ENCODE results near the gene TMED8. TPM values are rescaled to one million over a fixed set of nuclear protein-coding genes. Genes with fewer than 3 reads are reported as not detected.
"Not testable (repeated sequence)": the region's sequence is repeated elsewhere in the genome, so short reads cannot be mapped to it uniquely, and the experiment has no call there.

The TMED8 gene
- total RNA-seq, 5 donors from 2014 or later (not counting 1 experiment from before 2014, with no cell fraction given) = 6.6 to 8.9 (median 7.5) TPM

GRCh38 chr14:77340389-77340788, 36.5 kb downstream of the TMED8 start:
- no peaks in the 10 kb centered on the region for H3K27me3 Mint-ChIP-seq
- H3K27ac Mint-ChIP-seq = no peak overlapping the region
- no peak overlapping the region for H3K4me3 Mint-ChIP-seq
- CTCF ChIA-PET = no interaction called here
- POLR2A ChIA-PET = no interaction called here
- peaks cover 50% of the 10 kb centered on the region for H3K36me3 Mint-ChIP-seq
- H3K9me3 Mint-ChIP-seq = no peaks in the 10 kb centered on the region
- H3K36me3 ChIP-seq (ENCODE audit: control insufficient read depth in 2 of 2, extremely low read depth in 1 of 2, insufficient read depth in 1 of 2, low read length in 1 of 2) = peaks cover 3 to 29% of the 10 kb centered on the region in 2 donors
- 96% methylated on average over 4 of the region's 4 CpGs for WGBS (ENCODE audit: insufficient coverage)
- DNase-seq (no peak), ATAC-seq (replicated peaks in 1 of 4) (no peak)
- no peak overlapping the region for H3K27ac ChIP-seq (ENCODE audit: low read length)
- no peaks in the 10 kb centered on the region for H3K9me3 ChIP-seq
- H3K4me1 Mint-ChIP-seq = no peaks in the 10 kb centered on the region
- H3K4me1 ChIP-seq (ENCODE audit: control insufficient read depth in 1 of 2, extremely low read depth in 1 of 2, insufficient read depth in 2 of 2, low read length in 2 of 2) = no peaks in the 10 kb centered on the region
- H3K27me3 ChIP-seq (replicated peaks in 1 of 2; ENCODE audit: control insufficient read depth in 2 of 2, extremely low read depth in 1 of 2, insufficient read depth in 2 of 2, low read length in 1 of 2) = no peaks in the 10 kb centered on the region
- no peak overlapping the region for H3K4me3 ChIP-seq (ENCODE audit: control insufficient read depth in 1 of 2, extremely low read depth in 1 of 2, low read length in 1 of 2)

GRCh38 chr14:77339407-77339806, 37.5 kb downstream of the TMED8 start:
- DNase-seq = no peak
- no peak overlapping the region for H3K27ac Mint-ChIP-seq
- POLR2A ChIA-PET = no interaction called here
- H3K4me1 Mint-ChIP-seq = no peaks in the 10 kb centered on the region
- Histone ChIP-seq H3K4me3 (ENCODE audit: control insufficient read depth in 1 of 2, extremely low read depth in 1 of 2, low read length in 1 of 2) (no peak overlapping the region), H3K36me3 (ENCODE audit: control insufficient read depth in 2 of 2, extremely low read depth in 1 of 2, insufficient read depth in 1 of 2, low read length in 1 of 2) (peaks cover 0 to 29% of the 10 kb centered on the region in 2 donors), H3K4me1 (ENCODE audit: control insufficient read depth in 1 of 2, extremely low read depth in 1 of 2, insufficient read depth in 2 of 2, low read length in 2 of 2) (no peaks in the 10 kb centered on the region), H3K27me3 (replicated peaks in 1 of 2; ENCODE audit: control insufficient read depth in 2 of 2, extremely low read depth in 1 of 2, insufficient read depth in 2 of 2, low read length in 1 of 2) (no peaks in the 10 kb centered on the region), H3K9me3 (no peaks in the 10 kb centered on the region), H3K27ac (ENCODE audit: low read length) (no peak overlapping the region)
- peaks cover 50% of the 10 kb centered on the region for H3K36me3 Mint-ChIP-seq
- no peaks in the 10 kb centered on the region for H3K27me3 Mint-ChIP-seq
- no peaks in the 10 kb centered on the region for H3K9me3 Mint-ChIP-seq
- no CpG with 5 or more reads among the region's 1 CpG for WGBS (ENCODE audit: insufficient coverage)
- H3K4me3 Mint-ChIP-seq = no peak overlapping the region
- no peak for ATAC-seq (replicated peaks in 1 of 4)
- CTCF ChIA-PET = no interaction called here

GRCh38 chr14:77338302-77338701, 38.6 kb downstream of the TMED8 start:
- Histone ChIP-seq H3K27ac (ENCODE audit: low read length) (no peak overlapping the region), H3K4me1 (ENCODE audit: control insufficient read depth in 1 of 2, extremely low read depth in 1 of 2, insufficient read depth in 2 of 2, low read length in 2 of 2) (no peaks in the 10 kb centered on the region), H3K36me3 (ENCODE audit: control insufficient read depth in 2 of 2, extremely low read depth in 1 of 2, insufficient read depth in 1 of 2, low read length in 1 of 2) (peaks cover 0 to 25% of the 10 kb centered on the region in 2 donors), H3K9me3 (no peaks in the 10 kb centered on the region), H3K4me3 (ENCODE audit: control insufficient read depth in 1 of 2, extremely low read depth in 1 of 2, low read length in 1 of 2) (no peak overlapping the region), H3K27me3 (replicated peaks in 1 of 2; ENCODE audit: control insufficient read depth in 2 of 2, extremely low read depth in 1 of 2, insufficient read depth in 2 of 2, low read length in 1 of 2) (no peaks in the 10 kb centered on the region)
- no CpG with 5 or more reads among the region's 2 CpGs for WGBS (ENCODE audit: insufficient coverage)
- Mint-ChIP-seq H3K27me3 (no peaks in the 10 kb centered on the region), H3K36me3 (peaks cover 41% of the 10 kb centered on the region), H3K27ac (no peak overlapping the region), H3K4me3 (no peak overlapping the region), H3K9me3 (no peaks in the 10 kb centered on the region), H3K4me1 (no peaks in the 10 kb centered on the region)
- POLR2A ChIA-PET = interaction anchor here in 1 of 2 donors (0.6 kb wide), 1 partner anchor 154 kb away, joined by 3 read pairs; no protein-coding TSS in a partner anchor
- CTCF ChIA-PET = interaction anchor here in 1 of 2 donors (1.0 kb wide), 1 partner anchor 22 kb away, joined by 6 read pairs; no protein-coding TSS in a partner anchor
- DNase-seq (no peak), ATAC-seq (replicated peaks in 1 of 4) (no peak)

GRCh38 chr14:77337880-77338279, 39.0 kb downstream of the TMED8 start:
- H3K4me3 ChIP-seq (ENCODE audit: control insufficient read depth in 1 of 2, extremely low read depth in 1 of 2, low read length in 1 of 2) = no peak overlapping the region
- Mint-ChIP-seq H3K27me3 (no peaks in the 10 kb centered on the region), H3K9me3 (no peaks in the 10 kb centered on the region), H3K36me3 (peaks cover 37% of the 10 kb centered on the region), H3K4me1 (no peaks in the 10 kb centered on the region), H3K27ac (no peak overlapping the region), H3K4me3 (no peak overlapping the region)
- H3K27me3 ChIP-seq (replicated peaks in 1 of 2; ENCODE audit: control insufficient read depth in 2 of 2, extremely low read depth in 1 of 2, insufficient read depth in 2 of 2, low read length in 1 of 2) = no peaks in the 10 kb centered on the region
- ChIA-PET CTCF (interaction anchor here in 1 of 2 donors (1.0 kb wide), 1 partner anchor 22 kb away, joined by 6 read pairs; no protein-coding TSS in a partner anchor), POLR2A (interaction anchor here in 1 of 2 donors (0.6 kb wide), 1 partner anchor 154 kb away, joined by 3 read pairs; no protein-coding TSS in a partner anchor)
- DNase-seq = no peak
- no peak overlapping the region for H3K27ac ChIP-seq (ENCODE audit: low read length)
- H3K4me1 ChIP-seq (ENCODE audit: control insufficient read depth in 1 of 2, extremely low read depth in 1 of 2, insufficient read depth in 2 of 2, low read length in 2 of 2) = no peaks in the 10 kb centered on the region
- ATAC-seq (replicated peaks in 1 of 4) = no peak
- peaks cover 0 to 21% of the 10 kb centered on the region in 2 donors for H3K36me3 ChIP-seq (ENCODE audit: control insufficient read depth in 2 of 2, extremely low read depth in 1 of 2, insufficient read depth in 1 of 2, low read length in 1 of 2)
- WGBS (ENCODE audit: insufficient coverage) = no CpG with 5 or more reads among the region's 3 CpGs
- H3K9me3 ChIP-seq = no peaks in the 10 kb centered on the region

- H3K36me3 Mint-ChIP-seq = peaks cover 30% of the 10 kb centered on the region
- H3K27me3 ChIP-seq (replicated peaks in 1 of 2; ENCODE audit: control insufficient read depth in 2 of 2, extremely low read depth in 1 of 2, insufficient read depth in 2 of 2, low read length in 1 of 2); H3K9me3 Mint-ChIP-seq; H3K27ac ChIP-seq (ENCODE audit: low read length); H3K27ac Mint-ChIP-seq; H3K4me3 Mint-ChIP-seq; POLR2A ChIA-PET; H3K4me1 Mint-ChIP-seq; ATAC-seq (replicated peaks in 1 of 4); DNase-seq; H3K9me3 ChIP-seq; H3K27me3 Mint-ChIP-seq; H3K4me3 ChIP-seq (ENCODE audit: control insufficient read depth in 1 of 2, extremely low read depth in 1 of 2, low read length in 1 of 2); H3K4me1 ChIP-seq (ENCODE audit: control insufficient read depth in 1 of 2, extremely low read depth in 1 of 2, insufficient read depth in 2 of 2, low read length in 2 of 2); CTCF ChIA-PET: not testable (repeated sequence)
- H3K36me3 ChIP-seq (ENCODE audit: control insufficient read depth in 2 of 2, extremely low read depth in 1 of 2, insufficient read depth in 1 of 2, low read length in 1 of 2) = peaks cover 0 to 15% of the 10 kb centered on the region in 2 donors
- WGBS (ENCODE audit: insufficient coverage) = 100% methylated on average over 9 of the region's 9 CpGs
Measured at GRCh38 chr14:77337255-77337654, 39.6 kb downstream of the TMED8 start.

- Histone ChIP-seq H3K4me1 (ENCODE audit: control insufficient read depth in 1 of 2, extremely low read depth in 1 of 2, insufficient read depth in 2 of 2, low read length in 2 of 2) (no peaks in the 10 kb centered on the region), H3K9me3 (no peaks in the 10 kb centered on the region), H3K4me3 (ENCODE audit: control insufficient read depth in 1 of 2, extremely low read depth in 1 of 2, low read length in 1 of 2) (no peak overlapping the region), H3K36me3 (ENCODE audit: control insufficient read depth in 2 of 2, extremely low read depth in 1 of 2, insufficient read depth in 1 of 2, low read length in 1 of 2) (no peaks in the 10 kb centered on the region), H3K27ac (ENCODE audit: low read length) (no peak overlapping the region), H3K27me3 (replicated peaks in 1 of 2; ENCODE audit: control insufficient read depth in 2 of 2, extremely low read depth in 1 of 2, insufficient read depth in 2 of 2, low read length in 1 of 2) (no peaks in the 10 kb centered on the region)
- peaks cover 14% of the 10 kb centered on the region for H3K36me3 Mint-ChIP-seq
- POLR2A ChIA-PET = interaction anchor here in 1 of 2 donors (0.6 kb wide), 1 partner anchor 117 kb away, joined by 3 read pairs; no protein-coding TSS in a partner anchor
- no peak for DNase-seq
- CTCF ChIA-PET = interaction anchor here in 1 of 2 donors (0.6 to 0.7 kb wide), 2 partner anchors 71 to 214 kb away, joined by 3 read pairs; no protein-coding TSS in a partner anchor
- no peak overlapping the region for H3K27ac Mint-ChIP-seq
- H3K27me3 Mint-ChIP-seq = no peaks in the 10 kb centered on the region
- H3K4me1 Mint-ChIP-seq = no peaks in the 10 kb centered on the region
- no CpG with 5 or more reads among the region's 3 CpGs for WGBS (ENCODE audit: insufficient coverage)
- H3K9me3 Mint-ChIP-seq = no peaks in the 10 kb centered on the region
- H3K4me3 Mint-ChIP-seq = no peak overlapping the region
- no peak for ATAC-seq (replicated peaks in 1 of 4)
Measured at GRCh38 chr14:77335576-77335975, 41.3 kb downstream of the TMED8 start.

GRCh38 chr14:77329872-77330271, 47.0 kb downstream of the TMED8 start:
- H3K9me3 ChIP-seq = no peaks in the 10 kb centered on the region
- no peaks in the 10 kb centered on the region for H3K4me1 Mint-ChIP-seq
- no peaks in the 10 kb centered on the region for H3K36me3 Mint-ChIP-seq
- H3K9me3 Mint-ChIP-seq = no peaks in the 10 kb centered on the region
- DNase-seq (no peak), ATAC-seq (replicated peaks in 1 of 4) (no peak)
- H3K36me3 ChIP-seq (ENCODE audit: control insufficient read depth in 2 of 2, extremely low read depth in 1 of 2, insufficient read depth in 1 of 2, low read length in 1 of 2) = no peaks in the 10 kb centered on the region
- 100% methylated on average over 3 of the region's 7 CpGs for WGBS (ENCODE audit: insufficient coverage)
- ChIA-PET POLR2A (no interaction called here), CTCF (no interaction called here)
- H3K4me3 ChIP-seq (ENCODE audit: control insufficient read depth in 1 of 2, extremely low read depth in 1 of 2, low read length in 1 of 2) = no peak overlapping the region
- H3K27me3 Mint-ChIP-seq = no peaks in the 10 kb centered on the region
- H3K4me3 Mint-ChIP-seq = no peak overlapping the region
- no peaks in the 10 kb centered on the region for H3K4me1 ChIP-seq (ENCODE audit: control insufficient read depth in 1 of 2, extremely low read depth in 1 of 2, insufficient read depth in 2 of 2, low read length in 2 of 2)
- no peak overlapping the region for H3K27ac Mint-ChIP-seq
- H3K27me3 ChIP-seq (replicated peaks in 1 of 2; ENCODE audit: control insufficient read depth in 2 of 2, extremely low read depth in 1 of 2, insufficient read depth in 2 of 2, low read length in 1 of 2) = no peaks in the 10 kb centered on the region
- H3K27ac ChIP-seq (ENCODE audit: low read length) = no peak overlapping the region

Data from T-cell (primary cell).